ENCODE results near the gene SYNJ1. TPM values are rescaled to one million over a fixed set of nuclear protein-coding genes. Genes with fewer than 3 reads are reported as not detected.

Gene SYNJ1
- total RNA-seq, 1 experiment from 2014 or later: 5.8 TPM

- no peaks in the 10 kb centered on the region for H3K36me3 ChIP-seq
- H3K9me3 ChIP-seq (replicated peaks): no peaks in the 10 kb centered on the region
- DNase-seq (ENCODE audit: low read depth in 1 of 2, low spot score in 2 of 2): no peak
- no peaks in the 10 kb centered on the region for H3K4me1 ChIP-seq (replicated peaks)
- no peak overlapping the region for H3K27ac ChIP-seq
- H3K4me3 ChIP-seq: no peak overlapping the region
- peaks cover 19% of the 10 kb centered on the region; the same call in 1 of the 2 replicates for H3K27me3 ChIP-seq (replicated peaks)
Observed at GRCh38 chr21:32587120-32587519, 140.7 kb downstream of the SYNJ1 start.

DNA sequence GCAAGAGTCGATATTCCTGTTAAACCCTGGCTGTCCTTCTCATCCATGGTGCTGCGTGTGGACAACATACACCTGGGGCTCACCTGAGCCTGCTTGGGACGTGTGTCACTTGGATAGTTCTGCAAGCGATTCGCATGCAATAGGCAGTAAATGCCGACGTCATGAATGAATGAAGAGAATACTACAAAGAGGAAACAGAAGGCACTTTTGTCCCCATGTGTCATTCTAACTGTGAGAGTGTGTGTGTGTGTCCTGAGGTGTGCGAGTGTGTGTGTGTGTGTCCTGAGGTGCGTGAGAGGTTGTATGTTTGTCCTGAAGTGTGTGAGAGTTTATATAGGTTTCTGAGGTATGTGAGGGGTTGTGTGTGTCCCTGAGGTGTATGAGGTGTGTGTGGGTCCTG, 141.8 kb downstream of the SYNJ1 start:
- Histone ChIP-seq H3K4me3 (no peak overlapping the region), H3K9me3 (replicated peaks) (no peaks in the 10 kb centered on the region), H3K27ac (no peak overlapping the region), H3K36me3 (no peaks in the 10 kb centered on the region), H3K27me3 (replicated peaks) (peaks cover 20% of the 10 kb centered on the region; the same call in 1 of the 2 replicates), H3K4me1 (replicated peaks) (no peaks in the 10 kb centered on the region)
- no peak for DNase-seq (ENCODE audit: low read depth in 1 of 2, low spot score in 2 of 2)

GRCh38 chr21:32585042-32585710, 142.6 kb downstream of the SYNJ1 start, which contains the start of gene TCP10L:
Gene TCP10L (minus strand): TSS chr21:32585523. CDS start chr21:32584304, 1,219 bp downstream.
- Histone ChIP-seq H3K4me1 (replicated peaks) (no peaks in the 10 kb centered on the region), H3K27ac (no peak within 1 kb of the TSS), H3K9me3 (replicated peaks) (no peaks in the 10 kb centered on the region), H3K36me3 (no peaks in the 10 kb centered on the region), H3K27me3 (replicated peaks) (peaks cover 25% of the 10 kb centered on the region), H3K4me3 (no peak within 1 kb of the TSS)
- no peak for DNase-seq (ENCODE audit: low read depth in 1 of 2, low spot score in 2 of 2)

DNA sequence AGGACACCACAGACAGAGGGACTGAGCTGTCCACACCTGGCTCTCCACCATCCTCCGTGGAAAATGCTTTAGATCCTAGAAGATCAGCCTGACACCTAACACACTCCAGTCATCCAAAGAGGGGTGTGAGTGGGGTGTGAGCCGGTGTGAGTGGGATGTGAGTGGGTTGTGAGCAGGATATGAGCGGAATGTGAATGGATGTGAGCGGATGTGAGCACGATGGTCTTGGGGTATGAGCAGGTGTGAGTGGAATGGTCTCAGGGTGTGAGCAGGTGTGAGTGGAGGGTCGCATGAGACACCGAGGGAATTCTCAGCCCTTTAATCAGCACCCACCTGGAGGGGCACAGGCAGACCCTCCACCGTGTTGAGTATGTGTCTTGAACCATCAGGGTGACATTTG, 143.3 kb downstream of the SYNJ1 start:
- no peak overlapping the region for H3K27ac ChIP-seq
- no peaks in the 10 kb centered on the region for H3K4me1 ChIP-seq (replicated peaks)
- no peak for DNase-seq (ENCODE audit: low read depth in 1 of 2, low spot score in 2 of 2)
- H3K9me3 ChIP-seq (replicated peaks): no peaks in the 10 kb centered on the region
- H3K36me3 ChIP-seq: no peaks in the 10 kb centered on the region
- H3K27me3 ChIP-seq (replicated peaks): peaks cover 29% of the 10 kb centered on the region
- H3K4me3 ChIP-seq: no peak overlapping the region

DNA sequence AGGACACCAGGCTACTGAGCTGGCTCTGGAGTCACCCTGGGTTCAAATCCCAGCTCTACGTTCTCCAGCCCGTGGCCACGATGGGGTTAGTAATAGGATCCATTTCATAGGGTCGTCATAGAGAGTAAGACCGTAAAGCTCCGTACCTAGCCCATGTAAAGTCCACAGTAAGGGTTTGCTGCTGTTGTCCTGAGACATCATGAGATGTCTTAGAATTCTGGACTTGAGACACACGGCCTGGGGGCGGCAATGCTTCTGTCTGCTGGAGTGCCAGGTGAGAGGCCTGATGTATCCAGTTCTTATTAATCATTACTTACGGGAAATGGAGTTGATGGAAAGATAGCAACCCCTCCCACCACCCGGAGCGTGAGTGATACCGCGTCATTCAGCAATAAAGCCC, 146.1 kb downstream of the SYNJ1 start:
- no peaks in the 10 kb centered on the region for H3K36me3 ChIP-seq

GRCh38 chr21:32580949-32581348, 146.9 kb downstream of the SYNJ1 start:
- Histone ChIP-seq H3K36me3 (no peaks in the 10 kb centered on the region), H3K4me3 (no peak overlapping the region), H3K9me3 (replicated peaks) (no peaks in the 10 kb centered on the region), H3K27me3 (replicated peaks) (peaks cover 38% of the 10 kb centered on the region), H3K27ac (no peak overlapping the region), H3K4me1 (replicated peaks) (no peaks in the 10 kb centered on the region)
- DNase-seq (ENCODE audit: low read depth in 1 of 2, low spot score in 2 of 2): no peak

More for the DNA sequence above, 146.1 kb downstream of the SYNJ1 start:
- Histone ChIP-seq H3K4me3 (no peak overlapping the region), H3K27ac (no peak overlapping the region), H3K4me1 (replicated peaks) (no peaks in the 10 kb centered on the region), H3K9me3 (replicated peaks) (no peaks in the 10 kb centered on the region), H3K27me3 (replicated peaks) (peaks cover 37% of the 10 kb centered on the region)
- no peak for DNase-seq (ENCODE audit: low read depth in 1 of 2, low spot score in 2 of 2)

Other genes with a start within 250 kb of the SYNJ1 start
- not detected in 2 replicates for gene TCP10L, start 142.5 kb downstream of the SYNJ1 start, total RNA-seq (2014; rRNA removed; shearing (Covaris generic))
- 30.3 and 63.1 TPM in 2 replicates for gene CFAP298, start 115.6 kb downstream of the SYNJ1 start, total RNA-seq (2014; rRNA removed; shearing (Covaris generic))
- gene PAXBP1, start 43.7 kb upstream of the SYNJ1 start, total RNA-seq (2014; rRNA removed; shearing (Covaris generic)): 25.6 and 30.7 TPM in 2 replicates

Measured in SJSA1 (cell line).